Measurements from ENCODE around the gene GALNT7. TPM values are rescaled to one million over a fixed set of nuclear protein-coding genes. Genes with fewer than 3 reads are reported as not detected.

Gene GALNT7
- polyA plus RNA-seq, 3 donors: 12.3 to 29.0 (median 19.7) TPM

DNA sequence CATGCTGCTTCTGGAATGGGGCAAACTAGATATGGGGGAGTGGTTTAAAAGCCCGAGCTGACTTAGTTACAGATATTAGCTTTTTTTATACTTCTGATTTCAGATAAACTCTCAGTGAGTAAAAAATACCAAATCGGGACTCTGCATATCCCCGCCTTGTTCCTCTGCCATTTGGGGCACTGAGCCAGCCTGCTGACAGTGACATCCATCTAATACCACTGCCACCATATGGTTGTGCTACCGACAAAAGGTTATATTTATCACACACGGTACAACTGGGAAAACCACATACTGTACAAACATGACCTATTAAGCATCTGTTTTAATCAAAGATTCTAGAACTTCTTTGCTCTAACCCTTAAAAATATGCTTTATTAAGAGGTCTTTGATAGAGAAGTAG lies 78.7 kb downstream of the GALNT7 start:
- Mint-ChIP-seq H3K4me1 (peaks cover 8% of the 10 kb centered on the region), H3K36me3 (peaks cover 16 to 27% of the 10 kb centered on the region in 2 donors), H3K4me3 (no peak overlapping the region), H3K27me3 (ENCODE audit: low read depth in 3 of 3) (no peaks in the 10 kb centered on the region), H3K27ac (no peak overlapping the region), H3K9me3 (peaks cover 0 to 2% (median 0%) of the 10 kb centered on the region in 7 donors)
- Histone ChIP-seq H3K36me3 (replicated peaks in 1 of 2; ENCODE audit: control insufficient read depth in 1 of 2, insufficient read depth in 2 of 2, low read length in 2 of 2) (peaks cover 2 to 32% of the 10 kb centered on the region in 2 donors), H4K20me1 (ENCODE audit: insufficient read depth, low read length) (peaks cover 82% of the 10 kb centered on the region), H3K4me2 (replicated peaks; ENCODE audit: extremely low read depth, low read length, poor library complexity, severe bottlenecking) (no peak overlapping the region), H3K9ac (ENCODE audit: insufficient read depth, low read length, poor library complexity, severe bottlenecking) (no peak overlapping the region), H3K27ac (ENCODE audit: low read depth in 1 of 2, low read length in 2 of 2) (no peak overlapping the region), H3K79me2 (ENCODE audit: insufficient read depth, low read length) (peaks cover 45% of the 10 kb centered on the region), H3K4me1 (ENCODE audit: control insufficient read depth in 1 of 2, insufficient read depth in 2 of 2, low read length in 2 of 2) (no peaks in the 10 kb centered on the region), H3K27me3 (ENCODE audit: control insufficient read depth in 2 of 2, insufficient read depth in 2 of 2, low read length in 2 of 2) (no peaks in the 10 kb centered on the region), H2AFZ (ENCODE audit: insufficient read depth, low read depth, low read length, poor library complexity, severe bottlenecking) (no peak overlapping the region), H3K9me3 (replicated peaks in 1 of 2; ENCODE audit: control insufficient read depth in 1 of 2, insufficient read depth in 1 of 2, low read length in 2 of 2) (no peaks in the 10 kb centered on the region), H3K4me3 (replicated peaks in 1 of 3; ENCODE audit: low read depth in 2 of 3, low read length in 3 of 3) (no peak overlapping the region)
- intact Hi-C loops (cut with micrococcal nuclease): no loop called here
- WGBS (ENCODE audit: insufficient coverage): no CpG with 5 or more reads among the region's 5 CpGs
- no peak for DNase-seq
- TF ChIP-seq, protein P1, sequence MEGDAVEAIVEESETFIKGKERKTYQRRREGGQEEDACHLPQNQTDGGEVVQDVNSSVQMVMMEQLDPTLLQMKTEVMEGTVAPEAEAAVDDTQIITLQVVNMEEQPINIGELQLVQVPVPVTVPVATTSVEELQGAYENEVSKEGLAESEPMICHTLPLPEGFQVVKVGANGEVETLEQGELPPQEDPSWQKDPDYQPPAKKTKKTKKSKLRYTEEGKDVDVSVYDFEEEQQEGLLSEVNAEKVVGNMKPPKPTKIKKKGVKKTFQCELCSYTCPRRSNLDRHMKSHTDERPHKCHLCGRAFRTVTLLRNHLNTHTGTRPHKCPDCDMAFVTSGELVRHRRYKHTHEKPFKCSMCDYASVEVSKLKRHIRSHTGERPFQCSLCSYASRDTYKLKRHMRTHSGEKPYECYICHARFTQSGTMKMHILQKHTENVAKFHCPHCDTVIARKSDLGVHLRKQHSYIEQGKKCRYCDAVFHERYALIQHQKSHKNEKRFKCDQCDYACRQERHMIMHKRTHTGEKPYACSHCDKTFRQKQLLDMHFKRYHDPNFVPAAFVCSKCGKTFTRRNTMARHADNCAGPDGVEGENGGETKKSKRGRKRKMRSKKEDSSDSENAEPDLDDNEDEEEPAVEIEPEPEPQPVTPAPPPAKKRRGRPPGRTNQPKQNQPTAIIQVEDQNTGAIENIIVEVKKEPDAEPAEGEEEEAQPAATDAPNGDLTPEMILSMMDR (IDR thresholded peaks at IDR 0.05): no peak

DNA sequence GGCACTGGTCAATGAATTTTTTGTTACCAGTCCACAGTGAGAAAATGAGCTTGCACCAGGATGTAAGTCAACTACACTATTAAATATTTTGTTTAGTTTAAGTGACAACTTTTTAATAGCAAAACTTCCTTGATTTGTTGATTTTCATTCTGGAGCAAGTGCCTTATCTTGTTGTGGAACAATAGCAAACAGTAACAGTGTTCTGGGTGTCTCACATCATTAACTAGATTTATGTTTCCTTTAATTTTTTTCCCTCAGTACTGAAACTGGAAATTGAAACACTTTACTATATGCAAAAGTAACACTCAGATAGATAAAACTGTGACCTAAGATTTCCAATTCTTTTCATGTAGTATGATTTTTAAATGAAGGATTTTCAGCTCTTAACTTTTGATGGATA lies 80.1 kb downstream of the GALNT7 start:
- H3K9me3 ChIP-seq (replicated peaks in 1 of 2; ENCODE audit: control insufficient read depth in 1 of 2, insufficient read depth in 1 of 2, low read length in 2 of 2): no peaks in the 10 kb centered on the region
- DNase-seq: no peak
- H4K20me1 ChIP-seq (ENCODE audit: insufficient read depth, low read length): peaks cover 81% of the 10 kb centered on the region
- TF ChIP-seq, protein P1 (IDR thresholded peaks at IDR 0.05): no peak
- H3K4me1 Mint-ChIP-seq: peaks cover 11% of the 10 kb centered on the region
- H3K27ac Mint-ChIP-seq: no peak overlapping the region
- no peak overlapping the region for H3K27ac ChIP-seq (ENCODE audit: low read depth in 1 of 2, low read length in 2 of 2)
- H3K27me3 ChIP-seq (ENCODE audit: control insufficient read depth in 2 of 2, insufficient read depth in 2 of 2, low read length in 2 of 2): no peaks in the 10 kb centered on the region
- H3K4me3 Mint-ChIP-seq: no peak overlapping the region
- no peak overlapping the region for H2AFZ ChIP-seq (ENCODE audit: insufficient read depth, low read depth, low read length, poor library complexity, severe bottlenecking)
- H3K4me2 ChIP-seq (replicated peaks; ENCODE audit: extremely low read depth, low read length, poor library complexity, severe bottlenecking): no peak overlapping the region
- no peak overlapping the region for H3K4me3 ChIP-seq (replicated peaks in 1 of 3; ENCODE audit: low read depth in 2 of 3, low read length in 3 of 3)
- H3K9ac ChIP-seq (ENCODE audit: insufficient read depth, low read length, poor library complexity, severe bottlenecking): no peak overlapping the region
- intact Hi-C loops (cut with micrococcal nuclease): no loop called here
- H3K9me3 Mint-ChIP-seq: no peaks in the 10 kb centered on the region
- peaks cover 43% of the 10 kb centered on the region for H3K79me2 ChIP-seq (ENCODE audit: insufficient read depth, low read length)
- H3K4me1 ChIP-seq (ENCODE audit: control insufficient read depth in 1 of 2, insufficient read depth in 2 of 2, low read length in 2 of 2): no peaks in the 10 kb centered on the region
- H3K36me3 Mint-ChIP-seq: peaks cover 25 to 37% of the 10 kb centered on the region in 2 donors
- H3K36me3 ChIP-seq (replicated peaks in 1 of 2; ENCODE audit: control insufficient read depth in 1 of 2, insufficient read depth in 2 of 2, low read length in 2 of 2): peaks cover 2 to 42% of the 10 kb centered on the region in 2 donors
- no peaks in the 10 kb centered on the region for H3K27me3 Mint-ChIP-seq (ENCODE audit: low read depth in 3 of 3)
